Endothelial cell of umbilical vein (primary cell): ENCODE data around the gene CKAP2. TPM values are rescaled to one million over a fixed set of nuclear protein-coding genes. Genes with fewer than 3 reads are reported as not detected.

Source experiments
- BruUV-seq: library from RNA; stranded (reverse); fragments of 400-500 nt; replicated peaks from 2 replicates; lab custom pipeline; 2021; lab: Mats Ljungman, UMichigan
- CTCF ChIA-PET: fragments of 300-600, 350-600 bp; sonication (Branson Sonifier 250); formaldehyde crosslinking; loops from one replicate; lab custom pipeline; 2021; ENCODE audit warnings: antibody characterized with exemption, inconsistent platforms; lab: Charles Lee
- POLR2A ChIA-PET: fragments of 300-600, 350-600 bp; sonication (Branson Sonifier 250); formaldehyde crosslinking; loops from one replicate; lab custom pipeline; 2021; ENCODE audit warnings: antibody characterized with exemption, inconsistent platforms; lab: Charles Lee
- DNase-seq: peaks from one replicate; pipeline ENCODE4 v3.0.0-alpha.2; 2011; ENCODE audit warnings: low read depth, low spot score
- FAIRE-seq: peaks from 2 replicates; lab custom pipeline; 2011; peaks lifted over from hg19 to GRCh38; lab: Jason Lieb, UNC
- H2AFZ ChIP-seq: 2 replicates; pipeline ENCODE4 v1.6.0; 2012; ENCODE audit warnings: low read depth, low read length, control low read depth, inconsistent platforms
- H3K27ac ChIP-seq: 2 replicates; pipeline ENCODE4 v1.5.1; 2011; ENCODE audit warnings: low read depth, mild to moderate bottlenecking, control low read depth, low read length, moderate library complexity; ENCODE audit not compliant: insufficient read depth
- H3K27me3 ChIP-seq, 2 experiments: 2 replicates each; pipeline versions ENCODE4 v1.6.0 to v1.6.1; 2011; ENCODE audit warnings: low read length in 2 of 2, mixed read lengths in 1 of 2; ENCODE audit not compliant: control insufficient read depth in 2 of 2, insufficient read depth in 2 of 2
- H3K36me3 ChIP-seq, 2 experiments: 2 replicates in 1 of 2; 3 replicates in 1 of 2; pipeline ENCODE4 v1.5.1; 2011; ENCODE audit warnings: low read length in 2 of 2, mild to moderate bottlenecking in 1 of 2, moderate library complexity in 1 of 2; ENCODE audit not compliant: control insufficient read depth in 2 of 2, insufficient read depth in 2 of 2; ENCODE audit errors: extremely low read depth in 1 of 2
- H3K4me1 ChIP-seq: 3 replicates; pipeline ENCODE4 v1.5.1; 2011; ENCODE audit warnings: mild to moderate bottlenecking, low read length; ENCODE audit not compliant: control insufficient read depth, insufficient read depth; ENCODE audit errors: extremely low read depth
- H3K4me2 ChIP-seq: 2 replicates; pipeline ENCODE4 v1.6.1; 2011; ENCODE audit warnings: low read length, control low read depth, mixed read lengths; ENCODE audit not compliant: insufficient read depth
- H3K4me3 ChIP-seq, 3 experiments: fragments of 200-600 bp in 1 of 3; sonication (generic), shearing (Covaris generic) in 1 of 3; replicated peaks in 1 of 3; 2 replicates each; pipeline ENCODE4 v1.5.1; 2011 to 2016; ENCODE audit warnings: control low read depth in 3 of 3, low read length in 3 of 3, mild to moderate bottlenecking in 2 of 3, inconsistent platforms in 1 of 3, low read depth in 1 of 3, moderate library complexity in 1 of 3; ENCODE audit not compliant: insufficient read depth in 1 of 3
- H3K79me2 ChIP-seq: 2 replicates; pipeline ENCODE4 v1.6.0; 2012; ENCODE audit warnings: low read length, inconsistent platforms; ENCODE audit not compliant: control insufficient read depth, insufficient read depth
- H3K9ac ChIP-seq: replicated peaks from 2 replicates; pipeline ENCODE3; 2011; ENCODE audit warnings: low read length, control low read depth; ENCODE audit not compliant: insufficient read depth; ENCODE audit errors: extremely low read depth
- H3K9me1 ChIP-seq: replicated peaks from 3 replicates; pipeline ENCODE4 v1.6.0; 2011; ENCODE audit warnings: mild to moderate bottlenecking, low read length; ENCODE audit not compliant: control insufficient read depth, insufficient read depth; ENCODE audit errors: extremely low read depth
- H3K9me3 ChIP-seq: replicated peaks from 2 replicates; pipeline ENCODE4 v1.5.1; 2012; ENCODE audit warnings: low read length, inconsistent platforms; ENCODE audit not compliant: control insufficient read depth, insufficient read depth
- H4K20me1 ChIP-seq: replicated peaks from 2 replicates; pipeline ENCODE3; 2011; ENCODE audit warnings: mild to moderate bottlenecking, low read length; ENCODE audit not compliant: control insufficient read depth, insufficient read depth; ENCODE audit errors: extremely low read depth
- CTCF ChIP-seq, 2 donors: IDR thresholded peaks; 1 replicate in 1 of 2; 2 replicates in 1 of 2; pipeline ENCODE4 v1.5.1; 2011; ENCODE audit warnings: low read length in 2 of 2, mild to moderate bottlenecking in 2 of 2, moderate library complexity in 2 of 2, control low read depth in 1 of 2, inconsistent platforms in 1 of 2, low read depth in 1 of 2; ENCODE audit not compliant: insufficient read depth in 1 of 2; ENCODE audit errors: extremely low read depth in 1 of 2
- EZH2 ChIP-seq: IDR thresholded peaks from 2 replicates; pipeline ENCODE4 v1.6.1; 2012; ENCODE audit warnings: borderline replicate concordance, low read depth, mild to moderate bottlenecking, moderate library complexity, low read length, inconsistent platforms; ENCODE audit not compliant: severe bottlenecking
- FOS ChIP-seq: IDR thresholded peaks from 2 replicates; pipeline ENCODE4 v1.6.1; 2011; ENCODE audit warnings: mild to moderate bottlenecking, low read length, moderate library complexity, borderline replicate concordance; ENCODE audit not compliant: insufficient read depth
- GATA2 ChIP-seq: IDR thresholded peaks from 2 replicates; pipeline ENCODE4 v1.7.0; 2011; ENCODE audit warnings: low read depth, mild to moderate bottlenecking, moderate library complexity, mixed read lengths, low read length; ENCODE audit not compliant: insufficient read length, insufficient read depth
- JUN ChIP-seq: IDR thresholded peaks from 2 replicates; pipeline ENCODE4 v1.6.1; 2011; ENCODE audit warnings: borderline replicate concordance, low read depth; ENCODE audit not compliant: insufficient read length, insufficient read depth
- MAX ChIP-seq: IDR thresholded peaks from 2 replicates; pipeline ENCODE4 v1.6.1; 2011; ENCODE audit not compliant: insufficient read depth, insufficient read length
- MYC ChIP-seq: IDR thresholded peaks from one replicate; pipeline ENCODE4 v1.6.1; 2011; ENCODE audit warnings: mild to moderate bottlenecking, low read depth, low read length
- POLR2A ChIP-seq: IDR thresholded peaks from 2 replicates; pipeline ENCODE4 v1.6.1; 2012; ENCODE audit warnings: low read depth, mild to moderate bottlenecking, control low read depth, low read length
- POLR2AphosphoS5 ChIP-seq: IDR thresholded peaks from 2 replicates; pipeline ENCODE4 v1.6.1; 2012; ENCODE audit warnings: low read depth, mild to moderate bottlenecking, control low read depth, low read length, moderate library complexity; ENCODE audit not compliant: insufficient read depth
- dilution Hi-C: fragments of 300-500 bp; cut with MboI; formaldehyde crosslinking; loops from one replicate; pipeline ENCODE4 v1.15.0; 2019; ENCODE audit warnings: low sequenced_read_pairs; ENCODE audit not compliant: extremely low pct_ligation_motif_present
- intact Hi-C: fragments of 100-400 bp; cut with micrococcal nuclease; formaldehyde crosslinking; loops from one replicate; pipeline ENCODE4 v1.10.0; 2022
- polyA plus RNA-seq, 4 experiments: library from polyadenylated mRNA; depleted of rRNA in 3 of 4; stranded (reverse) in 3 of 4; unstranded in 1 of 4; fragments of >200 nt; gene quantifications; 2 replicates each; pipeline versions ENCODE4 v1.2.1 to v1.2.3, GENCODE V29; 2011 to 2012; ENCODE audit warnings: missing spikeins in 1 of 4
- total RNA-seq: library from RNA; stranded (reverse); gene quantifications from 2 replicates; pipeline ENCODE4 v1.2.3, GENCODE V29; 2021

The CKAP2 gene
- total and polyA plus RNA-seq, 2 donors (not counting 3 experiments of a cell fraction or from before 2014, with no cell fraction given), result 9.2 to 72.1 TPM

DNA sequence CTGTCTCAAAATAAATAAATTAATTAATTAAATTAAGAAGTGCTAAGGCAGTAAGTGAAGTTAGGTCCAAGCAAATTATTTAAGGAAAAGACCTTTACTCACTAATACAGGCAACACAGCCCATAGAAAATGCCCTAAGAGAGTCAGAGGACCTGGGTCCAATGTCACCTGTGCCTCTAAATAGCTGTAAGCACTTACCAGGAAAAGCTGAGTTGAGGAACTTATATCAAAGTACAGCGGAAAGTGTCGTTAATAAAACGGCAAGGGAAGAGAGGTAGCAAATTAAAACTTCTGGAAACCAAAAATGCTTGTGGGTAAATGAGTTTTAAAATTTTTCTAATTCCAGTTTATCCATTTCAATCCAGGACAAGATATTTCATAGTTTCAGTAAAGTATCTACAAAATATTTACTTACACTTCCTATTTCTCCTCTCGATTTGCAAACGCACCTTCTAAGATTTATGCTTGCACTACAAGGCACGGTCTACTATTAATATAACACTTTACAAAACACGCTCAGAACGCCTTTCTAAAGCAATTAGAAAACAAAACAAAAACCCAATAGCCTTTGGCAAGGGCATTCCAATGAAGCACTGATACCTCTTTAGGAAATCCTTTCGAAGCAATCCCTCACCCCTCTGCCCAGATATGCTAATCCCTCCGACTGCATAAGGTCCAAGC, 5.8 kb upstream of the CKAP2 start:
- H4K20me1 ChIP-seq, result no peaks in the 10 kb centered on the region
- peaks cover 0 to 5% of the 10 kb centered on the region in 2 experiments for H3K36me3 ChIP-seq
- ChIA-PET CTCF (interaction anchor here (0.9 to 5.4 kb wide), 18 partner anchors 10 to 634 kb away, joined by 3 to 210 read pairs (median 12); partner anchors contain the start of gene THSD1), POLR2A (interaction anchor here (0.9 to 4.0 kb wide), 4 partner anchors 21 to 100 kb away, joined by 3 to 16 read pairs (median 6); partner anchors contain the start of gene THSD1)
- H3K4me3 ChIP-seq, result peak overlapping the region; percentile 74 to 99 (median 98)
- peak; percentile 56 for DNase-seq
- H3K27ac ChIP-seq, result peak overlapping the region; percentile 94
- H3K79me2 ChIP-seq, result peaks cover 42% of the 10 kb centered on the region
- intact Hi-C loops (loop anchor here (1.0 to 10.0 kb wide), 10 partner anchors 11 to 645 kb away; partner anchors contain the start of genes DHRS12 and NEK3), dilution Hi-C loops (no loop called here)
- H3K9me1 ChIP-seq, result no peaks in the 10 kb centered on the region
- peak overlapping the region; percentile 99 for H3K9ac ChIP-seq
- TF ChIP-seq MYC, result no peak
- no peak for TF ChIP-seq POLR2A
- TF ChIP-seq MAX, result no peak
- TF ChIP-seq POLR2AphosphoS5, result no peak
- no peak for TF ChIP-seq CTCF (IDR thresholded peaks at IDR 0.05; ENCODE audit: extremely low read depth in 1 of 2, insufficient read depth in 1 of 2, low read depth in 1 of 2, low read length in 2 of 2)
- no peak for TF ChIP-seq GATA2
- TF ChIP-seq JUN, result no peak
- no peak for TF ChIP-seq EZH2
- TF ChIP-seq FOS, result no peak
- TSS peak; percentile 30 for BruUV-seq
- peak overlapping the region; percentile 78 for H2AFZ ChIP-seq
- peak overlapping the region; percentile 99 for H3K4me2 ChIP-seq
- H3K4me1 ChIP-seq, result peaks cover 26% of the 10 kb centered on the region
- no peaks in the 10 kb centered on the region for H3K27me3 ChIP-seq
- H3K9me3 ChIP-seq, result no peaks in the 10 kb centered on the region
- FAIRE-seq, result no peak
